Measurements from ENCODE around the gene NKD1. TPM values are rescaled to one million over a fixed set of nuclear protein-coding genes. Genes with fewer than 3 reads are reported as not detected.

NKD1 gene
- total RNA-seq, 1 experiment from 2014 or later: 11.4 TPM

GRCh38 chr16:50621452-50621792, 73.2 kb downstream of the NKD1 start:
- no TSS peak for BruUV-seq (replicated peaks)
- H2AFZ ChIP-seq (ENCODE audit: low read depth, low read length, poor library complexity, severe bottlenecking): no peak overlapping the region
- H3K4me2 ChIP-seq (ENCODE audit: low read length): no peak overlapping the region
- no peak for DNase-seq (ENCODE audit: low read depth, low spot score)
- H3K9ac ChIP-seq (ENCODE audit: low read length): no peak overlapping the region
- ChIA-PET CTCF (no interaction called here), POLR2A (no interaction called here), RAD21 (ENCODE audit: low non-redundant PET in 1 of 2, low total read pairs in 2 of 2, uncharacterized antibody in 2 of 2, unreplicated experiment in 2 of 2) (no interaction called here)
- H3K4me3 ChIP-seq (replicated peaks in 1 of 2; ENCODE audit: low read depth in 1 of 2, low read length in 2 of 2): no peak overlapping the region
- no peaks in the 10 kb centered on the region for H3K36me3 ChIP-seq (ENCODE audit: control insufficient read depth in 1 of 2, insufficient read depth in 2 of 2, low read length in 2 of 2)
- H4K20me1 ChIP-seq (ENCODE audit: insufficient read depth): no peaks in the 10 kb centered on the region
- TF ChIP-seq ZBTB33 (IDR thresholded peaks at IDR 0.05; ENCODE audit: extremely low read depth, insufficient replicate concordance, low read length): no peak
- no peak for TF ChIP-seq RAD21 (IDR thresholded peaks at IDR 0.05; ENCODE audit: low read depth)
- no peak for TF ChIP-seq YY1 (IDR thresholded peaks at IDR 0.05; ENCODE audit: extremely low read depth, insufficient replicate concordance, low read depth, low read length)
- no peak for TF ChIP-seq REST (IDR thresholded peaks at IDR 0.05; ENCODE audit: low read depth)
- TF ChIP-seq MAX (IDR thresholded peaks at IDR 0.05): no peak
- no peak for TF ChIP-seq EGR1 (IDR thresholded peaks at IDR 0.05; ENCODE audit: low read depth)
- no peak for TF ChIP-seq POLR2A (IDR thresholded peaks at IDR 0.05; ENCODE audit: borderline replicate concordance, extremely low read depth, insufficient read depth, insufficient read length)
- no peak for TF ChIP-seq SP1 (IDR thresholded peaks at IDR 0.05; ENCODE audit: low read depth)
- TF ChIP-seq TCF7L2 (IDR thresholded peaks at IDR 0.05; ENCODE audit: borderline replicate concordance, extremely low read depth, insufficient read depth, insufficient read length): no peak
- TF ChIP-seq ELF1 (IDR thresholded peaks at IDR 0.05; ENCODE audit: borderline replicate concordance, low read depth): no peak
- no peak for TF ChIP-seq SIN3A (IDR thresholded peaks at IDR 0.05; ENCODE audit: low read depth)
- TF ChIP-seq EZH2phosphoT487 (IDR thresholded peaks at IDR 0.05; ENCODE audit: borderline replicate concordance): no peak
- no peak for TF ChIP-seq CEBPB (IDR thresholded peaks at IDR 0.05; ENCODE audit: low read depth)
- no peaks in the 10 kb centered on the region for H3K9me3 ChIP-seq (ENCODE audit: control insufficient read depth in 1 of 2, insufficient read depth in 1 of 2, low read depth in 1 of 2, low read length in 2 of 2)
- peaks cover 9 to 21% of the 10 kb centered on the region in 2 experiments for H3K4me1 ChIP-seq (ENCODE audit: control insufficient read depth in 1 of 2, insufficient read depth in 2 of 2, low read length in 2 of 2)
- no peak overlapping the region for H3K27ac ChIP-seq (ENCODE audit: low read depth, low read length)
- intact Hi-C loops (cut with micrococcal nuclease): no loop called here
- no peaks in the 10 kb centered on the region for H3K79me2 ChIP-seq (ENCODE audit: insufficient read depth, low read length)
- no peaks in the 10 kb centered on the region for H3K27me3 ChIP-seq (ENCODE audit: insufficient read depth, low read length)
- H3K9me2 ChIP-seq (ENCODE audit: insufficient read depth): no peaks in the 10 kb centered on the region
- ATAC-seq: no peak
